WTC11 (cell line): Measurements from ENCODE around the gene SYT13. TPM values are rescaled to one million over a fixed set of nuclear protein-coding genes. Genes with fewer than 3 reads are reported as not detected.

Source experiments
- ATAC-seq: fragments of 200-7000 bp; cut with Tn5 transposase; 2 replicates; pipeline ENCODE4 v1.10.0; 2021; ENCODE audit warnings: mild to moderate bottlenecking, moderate library complexity
- CTCF ChIA-PET: fragments of 300-600 bp; sonication (Branson Sonifier 250); formaldehyde crosslinking; loops from one replicate; lab custom pipeline; 2021; ENCODE audit warnings: antibody characterized with exemption; lab: Charles Lee
- POLR2A ChIA-PET: fragments of 350-600 bp; sonication (Branson Sonifier 250); formaldehyde crosslinking; loops from one replicate; lab custom pipeline; 2021; ENCODE audit warnings: antibody characterized with exemption; lab: Charles Lee
- DNase-seq: peaks from one replicate; pipeline ENCODE4 v3.0.0; 2021; ENCODE audit warnings: low spot score
- H3K27ac Mint-ChIP-seq: 2 replicates; pipeline ENCODE4 v1.8.0; 2021; ENCODE audit warnings: mixed read lengths
- H3K27me3 Mint-ChIP-seq: 2 replicates; pipeline ENCODE4 v1.8.0; 2021; ENCODE audit warnings: low read depth, mild to moderate bottlenecking, moderate library complexity, mixed read lengths
- H3K36me3 Mint-ChIP-seq: 2 replicates; pipeline ENCODE4 v1.8.0; 2021; ENCODE audit warnings: mixed read lengths
- H3K4me1 Mint-ChIP-seq: 2 replicates; pipeline ENCODE4 v1.8.0; 2022; ENCODE audit warnings: mixed read lengths
- H3K4me3 Mint-ChIP-seq: 2 replicates; pipeline ENCODE4 v1.8.0; 2021; ENCODE audit warnings: mild to moderate bottlenecking, moderate library complexity, mixed read lengths
- H3K9me3 Mint-ChIP-seq: 2 replicates; pipeline ENCODE4 v1.8.0; 2021; ENCODE audit warnings: mixed read lengths
- AR ChIP-seq: fragments of 250-450 bp; sonication (Bioruptor Pico); IDR thresholded peaks from 2 replicates; pipeline ENCODE4 v1.9.0; 2021; ENCODE audit warnings: mild to moderate bottlenecking
- ARID4B ChIP-seq: sonication (generic); formaldehyde crosslinking; IDR thresholded peaks from 2 replicates; pipeline ENCODE4 v1.8.0; 2023; ENCODE audit warnings: missing genetic modification reagents, mild to moderate bottlenecking, borderline replicate concordance
- ESRRA ChIP-seq: sonication (generic); formaldehyde crosslinking; IDR thresholded peaks from 2 replicates; pipeline ENCODE4 v1.8.1; 2022; ENCODE audit warnings: mild to moderate bottlenecking, missing genetic modification reagents, borderline replicate concordance
- FOXJ3 ChIP-seq: sonication (generic); formaldehyde crosslinking; IDR thresholded peaks from 2 replicates; pipeline ENCODE4 v1.9.0; 2021; ENCODE audit warnings: missing genetic modification reagents, mild to moderate bottlenecking, borderline replicate concordance
- HMGA2 ChIP-seq: fragments of 250-450 bp; sonication (Bioruptor Pico); IDR thresholded peaks from 2 replicates; pipeline ENCODE4 v1.4.0; 2021; ENCODE audit warnings: mild to moderate bottlenecking, moderate library complexity
- MAX ChIP-seq: sonication (generic); formaldehyde crosslinking; IDR thresholded peaks from 2 replicates; pipeline ENCODE4 v1.8.0; 2022; ENCODE audit warnings: mild to moderate bottlenecking, missing genetic modification reagents
- MLX ChIP-seq: sonication (generic); formaldehyde crosslinking; IDR thresholded peaks from 2 replicates; pipeline ENCODE4 v1.8.1; 2023; ENCODE audit warnings: mild to moderate bottlenecking, missing genetic modification reagents, moderate library complexity
- NFATC4 ChIP-seq: fragments of 250-450 bp; sonication (Bioruptor Pico); IDR thresholded peaks from 2 replicates; pipeline ENCODE4 v1.9.0; 2021; ENCODE audit warnings: mild to moderate bottlenecking
- OVOL2 ChIP-seq: fragments of 250-450 bp; sonication (Bioruptor Pico); IDR thresholded peaks from 2 replicates; pipeline ENCODE4 v1.9.0; 2021; ENCODE audit warnings: mild to moderate bottlenecking, borderline replicate concordance
- RORB ChIP-seq: fragments of 250-450 bp; sonication (Bioruptor Pico); IDR thresholded peaks from 2 replicates; pipeline ENCODE4 v1.9.0; 2021; ENCODE audit warnings: mild to moderate bottlenecking
- ZBTB43 ChIP-seq: sonication (generic); formaldehyde crosslinking; IDR thresholded peaks from 2 replicates; pipeline ENCODE4 v1.8.1; 2023; ENCODE audit warnings: mild to moderate bottlenecking, missing genetic modification reagents
- ZNF121 ChIP-seq: sonication (generic); formaldehyde crosslinking; IDR thresholded peaks from 2 replicates; pipeline ENCODE4 v1.8.0; 2023; ENCODE audit warnings: missing genetic modification reagents
- ZNF232 ChIP-seq: sonication (generic); formaldehyde crosslinking; IDR thresholded peaks from 2 replicates; pipeline ENCODE4 v1.8.0; 2022; ENCODE audit warnings: mild to moderate bottlenecking, missing genetic modification reagents
- ZNF263 ChIP-seq: sonication (generic); formaldehyde crosslinking; IDR thresholded peaks from 2 replicates; pipeline ENCODE4 v1.8.1; 2022; ENCODE audit warnings: low read depth, mild to moderate bottlenecking, moderate library complexity, missing genetic modification reagents
- ZNF317 ChIP-seq: sonication (generic); formaldehyde crosslinking; IDR thresholded peaks from 2 replicates; pipeline ENCODE4 v1.8.1; 2023; ENCODE audit warnings: low read depth, mild to moderate bottlenecking, moderate library complexity, missing genetic modification reagents, borderline replicate concordance
- ZNF396 ChIP-seq: fragments of 250-450 bp; sonication (Bioruptor Pico); IDR thresholded peaks from 2 replicates; pipeline ENCODE4 v1.8.0; 2021; ENCODE audit warnings: mild to moderate bottlenecking, moderate library complexity, borderline replicate concordance
- total RNA-seq: library from RNA; stranded (reverse); gene quantifications from 3 replicates; pipeline ENCODE4 v1.2.3, GENCODE V29; 2021
- TF ChIP-seq, protein P1 (sequence below): sonication (generic); formaldehyde crosslinking; IDR thresholded peaks from 2 replicates; pipeline ENCODE4 v1.8.1; 2022; ENCODE audit warnings: mild to moderate bottlenecking, moderate library complexity, missing genetic modification reagents
- TF ChIP-seq, protein P2 (sequence below): fragments of 250-450 bp; sonication (Bioruptor Pico); IDR thresholded peaks from 2 replicates; pipeline ENCODE4 v1.9.0; 2021; ENCODE audit warnings: moderate library complexity, mild to moderate bottlenecking, inconsistent platforms, borderline replicate concordance
- TF ChIP-seq, protein P3 (sequence below): fragments of 250-450 bp; sonication (Bioruptor Pico); conservative IDR thresholded peaks from 2 replicates; pipeline ENCODE4 v1.9.0; 2021; ENCODE audit warnings: mild to moderate bottlenecking

The SYT13 gene
- total RNA-seq, 1 experiment from 2014 or later = 10.8 TPM

DNA sequence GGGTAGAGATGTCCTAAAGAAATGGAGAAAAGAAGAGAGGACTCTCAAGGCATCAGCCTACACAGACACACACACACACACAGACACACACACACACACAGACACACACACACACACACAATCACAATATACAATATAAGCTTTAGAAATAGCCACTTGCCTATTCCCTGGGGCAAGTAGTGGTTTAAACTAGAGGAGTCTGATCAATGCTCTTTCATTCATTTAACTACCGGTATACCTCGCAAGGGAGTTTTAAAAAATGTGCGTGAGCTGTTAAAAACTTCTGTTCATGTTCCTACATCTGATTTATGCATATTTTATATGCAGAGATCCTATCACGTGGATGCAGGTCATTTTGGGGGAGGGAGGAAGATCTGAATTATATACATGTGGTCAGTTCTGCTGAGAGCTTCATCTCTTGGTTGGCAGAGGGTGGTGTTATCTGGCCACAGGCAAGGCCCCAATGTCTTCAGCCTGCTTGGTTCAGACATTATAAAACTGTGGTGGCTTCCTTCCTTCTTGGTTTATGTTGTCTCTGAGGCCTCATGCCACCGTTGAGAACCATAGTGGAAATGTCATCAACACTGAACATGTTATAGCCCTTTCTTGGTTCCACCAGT lies 56.6 kb downstream of the SYT13 start (continued):
- no peak for TF ChIP-seq ARID4B (CRISPR knock-in tag)
- no peak for TF ChIP-seq ZBTB43 (CRISPR knock-in tag)
- no peak for TF ChIP-seq ZNF396 (CRISPR knock-in tag)
- TF ChIP-seq OVOL2 (CRISPR knock-in tag) = no peak
- no peak for TF ChIP-seq HMGA2
- no peak for TF ChIP-seq MLX (CRISPR knock-in tag)
- TF ChIP-seq AR (CRISPR knock-in tag) = no peak
- TF ChIP-seq ESRRA (CRISPR knock-in tag) = no peak
- no peak for TF ChIP-seq RORB
- TF ChIP-seq, protein P1, sequence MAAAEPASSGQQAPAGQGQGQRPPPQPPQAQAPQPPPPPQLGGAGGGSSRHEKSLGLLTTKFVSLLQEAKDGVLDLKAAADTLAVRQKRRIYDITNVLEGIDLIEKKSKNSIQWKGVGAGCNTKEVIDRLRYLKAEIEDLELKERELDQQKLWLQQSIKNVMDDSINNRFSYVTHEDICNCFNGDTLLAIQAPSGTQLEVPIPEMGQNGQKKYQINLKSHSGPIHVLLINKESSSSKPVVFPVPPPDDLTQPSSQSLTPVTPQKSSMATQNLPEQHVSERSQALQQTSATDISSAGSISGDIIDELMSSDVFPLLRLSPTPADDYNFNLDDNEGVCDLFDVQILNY (CRISPR knock-in tag) = no peak
- no peak for TF ChIP-seq ZNF263 (CRISPR knock-in tag)
- TF ChIP-seq, protein P2, sequence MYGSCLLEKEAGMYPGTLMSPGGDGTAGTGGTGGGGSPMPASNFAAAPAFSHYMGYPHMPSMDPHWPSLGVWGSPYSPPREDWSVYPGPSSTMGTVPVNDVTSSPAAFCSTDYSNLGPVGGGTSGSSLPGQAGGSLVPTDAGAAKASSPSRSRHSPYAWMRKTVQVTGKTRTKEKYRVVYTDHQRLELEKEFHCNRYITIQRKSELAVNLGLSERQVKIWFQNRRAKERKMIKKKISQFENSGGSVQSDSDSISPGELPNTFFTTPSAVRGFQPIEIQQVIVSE (CRISPR knock-in tag) = no peak
- TF ChIP-seq, all 79 proteins: peak for 0

GRCh38 chr11:45227836-45228235 lies 58.3 kb downstream of the SYT13 start:
- CTCF ChIA-PET = interaction anchor here (1.2 to 2.4 kb wide), 5 partner anchors 15 to 117 kb away, joined by 3 to 12 read pairs (median 6); partner anchors contain the start of gene SYT13
- H3K4me1 Mint-ChIP-seq = no peaks in the 10 kb centered on the region
- TF ChIP-seq FOXJ3 (CRISPR knock-in tag) (no peak), ZNF121 (no peak), MAX (no peak), AR (CRISPR knock-in tag) (no peak), ZNF317 (CRISPR knock-in tag) (no peak), NFATC4 (CRISPR knock-in tag) (no peak), ZNF232 (CRISPR knock-in tag) (no peak)
- TF ChIP-seq, protein P3, sequence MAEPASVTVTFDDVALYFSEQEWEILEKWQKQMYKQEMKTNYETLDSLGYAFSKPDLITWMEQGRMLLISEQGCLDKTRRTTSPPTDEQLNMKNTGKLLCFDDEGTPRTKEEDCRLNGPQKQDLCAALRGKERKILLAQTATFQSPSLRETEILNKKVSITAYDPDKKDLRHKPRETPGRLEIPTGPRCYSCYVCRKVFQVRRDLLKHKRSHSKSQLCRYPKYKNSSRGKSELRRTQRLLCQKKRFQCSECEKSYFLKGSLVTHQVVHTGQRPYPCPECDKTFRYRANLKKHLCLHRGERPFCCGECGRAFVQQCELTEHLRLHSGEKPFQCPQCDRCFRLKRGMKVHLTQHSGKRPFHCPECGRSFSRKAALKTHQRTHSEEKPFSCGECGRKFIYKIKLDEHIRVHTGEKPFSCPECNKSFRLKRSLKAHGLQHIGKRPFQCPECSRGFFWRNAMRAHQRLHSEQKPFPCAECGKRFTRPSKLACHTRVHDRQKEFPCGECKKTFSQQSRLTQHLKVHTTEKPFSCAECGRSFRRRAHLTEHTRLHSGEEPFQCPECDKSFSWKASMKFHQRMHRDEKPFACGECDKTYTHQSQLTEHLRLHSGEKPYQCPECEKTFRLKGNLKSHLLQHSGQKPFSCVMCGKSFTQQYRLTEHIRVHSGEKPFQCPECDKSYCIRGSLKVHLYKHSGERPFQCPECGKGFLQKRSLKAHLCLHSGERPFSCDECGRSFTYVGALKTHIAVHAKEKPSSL (CRISPR knock-in tag) = no peak

More at GRCh38 chr11:45227836-45228235, 58.3 kb downstream of the SYT13 start:
- Mint-ChIP-seq H3K27ac (no peak overlapping the region), H3K36me3 (peaks cover 23% of the 10 kb centered on the region), H3K9me3 (no peaks in the 10 kb centered on the region), H3K27me3 (no peaks in the 10 kb centered on the region), H3K4me3 (no peak overlapping the region)
- DNase-seq = no peak
- no peak for ATAC-seq
- POLR2A ChIA-PET = no interaction called here
